CD1c-positive myeloid dendritic cell (primary cell): ENCODE measurements around the gene NAP1L3.

Experiments used
- DNase-seq: peaks from one replicate; pipeline ENCODE4 v3.0.0-alpha.2; 2016; ENCODE audit errors: extremely low spot score

NAP1L3 gene, protein sequence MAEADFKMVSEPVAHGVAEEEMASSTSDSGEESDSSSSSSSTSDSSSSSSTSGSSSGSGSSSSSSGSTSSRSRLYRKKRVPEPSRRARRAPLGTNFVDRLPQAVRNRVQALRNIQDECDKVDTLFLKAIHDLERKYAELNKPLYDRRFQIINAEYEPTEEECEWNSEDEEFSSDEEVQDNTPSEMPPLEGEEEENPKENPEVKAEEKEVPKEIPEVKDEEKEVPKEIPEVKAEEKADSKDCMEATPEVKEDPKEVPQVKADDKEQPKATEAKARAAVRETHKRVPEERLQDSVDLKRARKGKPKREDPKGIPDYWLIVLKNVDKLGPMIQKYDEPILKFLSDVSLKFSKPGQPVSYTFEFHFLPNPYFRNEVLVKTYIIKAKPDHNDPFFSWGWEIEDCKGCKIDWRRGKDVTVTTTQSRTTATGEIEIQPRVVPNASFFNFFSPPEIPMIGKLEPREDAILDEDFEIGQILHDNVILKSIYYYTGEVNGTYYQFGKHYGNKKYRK

DNA sequence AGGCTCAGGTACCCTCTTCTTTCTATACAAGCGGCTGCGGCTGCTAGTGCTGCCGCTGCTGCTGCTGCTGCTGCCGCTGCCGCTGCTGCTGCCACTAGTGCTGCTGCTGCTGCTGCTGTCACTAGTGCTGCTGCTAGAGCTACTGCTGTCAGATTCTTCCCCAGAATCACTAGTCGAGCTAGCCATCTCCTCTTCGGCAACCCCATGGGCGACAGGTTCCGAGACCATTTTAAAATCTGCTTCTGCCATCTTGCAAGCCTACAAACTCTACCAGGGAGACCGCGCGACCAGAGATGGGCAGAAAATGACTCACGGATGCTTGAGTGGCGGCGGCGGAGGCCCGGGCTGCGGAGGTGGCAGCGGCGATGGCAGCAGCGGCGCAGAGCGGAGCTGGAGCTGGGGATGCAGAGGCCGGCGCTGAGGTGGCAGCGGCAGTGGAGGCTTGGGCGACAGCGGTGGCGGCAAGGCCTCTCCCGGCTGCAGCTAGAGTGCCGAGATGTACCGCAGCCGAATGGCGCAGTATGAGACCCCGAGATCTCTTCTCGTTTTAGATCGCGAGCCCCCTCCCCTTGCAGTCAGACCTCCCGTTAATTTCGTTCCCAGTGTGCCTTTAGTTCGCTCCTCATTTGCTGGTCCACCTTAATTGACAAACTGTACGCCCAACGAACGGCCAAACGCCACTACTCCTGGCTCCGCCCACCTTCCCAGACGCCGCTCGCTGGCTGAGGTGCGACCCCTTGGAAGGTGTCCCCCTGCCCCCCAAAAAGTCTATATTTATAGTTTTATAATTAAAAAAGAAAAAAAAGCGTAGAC lies at the start of gene NAP1L3:
TSS of gene NAP1L3 (minus strand) at position 523 of the 813 bp plus-strand sequence. CDS start at position 249, 274 bp downstream.
- peak; percentile 17 for DNase-seq

DNA sequence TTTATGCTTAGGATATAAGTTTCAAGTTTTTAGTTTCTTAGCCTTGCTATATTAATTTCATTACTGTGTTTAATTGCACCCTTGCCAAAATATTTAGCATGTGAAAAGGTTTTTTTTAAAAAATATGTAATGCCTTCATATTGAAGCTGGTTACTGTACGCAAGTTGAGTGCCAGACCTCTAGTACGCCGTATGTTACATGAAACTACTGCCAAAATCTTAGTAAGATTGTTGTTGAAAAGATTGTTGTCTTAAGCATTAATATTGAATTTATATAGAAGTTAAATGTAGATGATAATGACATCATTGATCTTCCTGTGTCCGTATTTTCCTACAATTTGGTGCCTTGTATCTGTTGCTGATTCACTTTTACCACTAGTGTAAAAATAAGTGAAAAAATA lies 37.7 kb upstream of the NAP1L3 start:
- no peak for DNase-seq

DNA sequence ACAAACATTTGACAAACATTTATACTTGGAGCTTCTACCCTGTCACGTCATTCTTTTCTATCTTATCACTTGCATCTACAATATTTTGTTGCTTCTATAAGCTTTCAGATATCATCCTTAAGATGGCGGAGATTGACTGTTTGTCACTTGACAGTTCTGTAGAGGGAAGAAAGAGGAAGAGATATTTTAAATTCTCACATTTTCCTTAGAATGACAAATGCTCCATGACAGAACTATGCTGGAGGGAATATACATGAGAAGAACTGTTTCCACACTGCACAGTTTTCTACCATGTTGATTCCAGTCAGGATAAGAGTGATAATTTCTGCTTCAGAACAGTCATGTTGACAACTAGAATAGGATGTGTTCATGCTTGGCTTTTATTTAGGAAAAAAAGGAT lies 30.3 kb upstream of the NAP1L3 start:
- DNase-seq = no peak

DNA sequence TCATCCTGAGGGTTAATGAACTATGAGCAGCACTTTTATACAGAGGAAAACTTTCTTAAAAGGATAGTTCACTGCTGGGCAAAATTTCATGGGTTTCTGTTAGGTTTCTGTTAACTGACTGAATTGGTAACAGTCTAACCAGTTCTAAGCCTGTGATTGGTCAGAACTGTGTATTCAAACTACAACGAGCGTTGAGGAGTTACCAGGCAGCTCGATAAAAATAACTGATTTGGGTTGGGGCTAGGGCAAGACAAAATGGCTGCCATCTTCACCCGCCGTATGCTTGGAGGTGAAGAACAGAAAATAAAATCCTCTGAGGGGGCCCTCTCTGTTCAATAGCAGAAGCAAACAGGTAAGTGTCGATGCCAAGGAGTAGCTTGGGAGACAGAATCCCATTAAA lies 22.6 kb upstream of the NAP1L3 start:
- no peak for DNase-seq

DNA sequence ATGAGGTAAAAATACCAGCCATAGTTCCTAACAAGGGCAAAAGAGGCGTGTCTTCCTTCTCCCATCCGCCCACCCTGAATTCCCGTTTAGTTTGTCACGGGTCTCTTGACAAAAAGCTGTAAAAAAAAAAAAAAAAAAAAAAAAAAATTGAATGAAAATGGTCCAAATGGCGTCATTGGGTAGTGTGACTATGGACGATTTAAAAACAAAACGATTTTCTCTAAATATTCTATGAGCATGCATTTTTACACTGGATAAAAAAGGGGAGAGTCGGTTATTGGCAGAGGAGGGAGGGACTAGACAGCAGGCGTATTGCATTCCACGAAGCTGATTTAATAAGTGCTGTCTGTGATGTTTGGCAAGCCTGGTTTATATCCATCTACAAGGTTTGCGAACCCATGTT lies 492 bp upstream of the NAP1L3 start, which contains the start of gene FAM133A:
TSS of gene FAM133A (plus strand) at position 338 of the 403 bp plus-strand sequence. CDS start 35,214 bp downstream, outside the sequence.
- DNase-seq = no peak

DNA sequence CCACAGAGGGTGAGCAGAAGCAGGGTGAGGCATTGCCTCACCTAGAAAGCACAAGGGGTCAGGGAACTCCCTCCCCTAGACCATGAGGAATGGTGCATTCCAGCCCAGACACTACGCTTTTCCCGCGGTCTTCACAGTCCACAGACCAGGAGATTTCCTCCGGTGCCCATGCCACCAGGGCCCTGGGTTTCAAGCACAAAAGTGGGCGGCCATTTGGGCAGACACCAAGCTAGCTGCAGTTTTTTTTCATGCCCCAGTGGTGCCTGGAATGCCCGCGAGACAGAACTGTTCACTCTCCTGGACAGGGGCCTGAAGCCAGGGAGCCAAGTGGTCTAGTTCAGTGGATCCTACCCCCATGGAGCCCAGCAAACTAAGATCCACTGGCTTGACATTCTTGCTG lies 12.8 kb downstream of the NAP1L3 start:
- DNase-seq = no peak

DNA sequence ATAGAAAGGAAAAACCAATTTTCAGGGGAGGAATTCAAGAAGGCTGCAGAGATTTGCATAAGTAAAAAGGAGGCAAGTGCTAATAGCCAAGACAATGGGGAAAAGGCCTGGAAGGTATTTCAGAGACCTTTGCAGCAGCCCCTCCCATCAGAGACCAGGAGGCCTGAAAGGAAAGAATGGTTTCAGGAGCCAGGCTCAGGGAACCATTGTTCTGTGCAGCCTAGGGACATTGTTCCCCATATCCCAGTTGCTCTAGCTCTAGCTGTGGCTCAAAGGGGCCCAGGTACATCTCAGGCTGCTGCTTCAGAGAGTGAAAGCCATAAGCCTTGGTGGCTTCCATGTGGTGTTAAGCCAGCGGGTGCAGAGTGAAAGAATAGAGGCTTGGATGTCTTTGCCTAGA lies 24.0 kb downstream of the NAP1L3 start:
- DNase-seq = no peak

DNA sequence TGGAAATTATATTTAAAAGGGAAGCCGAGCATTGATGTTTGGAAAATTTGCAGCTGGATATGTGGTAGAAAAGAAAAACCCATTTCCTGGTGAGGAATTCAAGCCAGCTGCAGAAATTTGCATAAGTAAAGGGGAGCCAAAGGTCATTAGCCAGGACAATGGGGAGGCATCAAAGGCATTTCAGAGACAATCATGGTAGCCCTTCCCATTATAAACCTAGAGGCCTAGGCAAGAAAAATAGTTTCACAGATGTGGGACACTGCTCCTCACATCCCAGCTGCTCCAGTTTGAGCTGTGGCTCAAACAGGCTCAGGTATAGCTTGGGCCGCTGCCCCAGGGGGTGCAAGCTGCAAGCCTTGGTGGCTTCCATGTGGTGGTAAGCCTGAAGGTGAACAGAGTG lies 35.8 kb downstream of the NAP1L3 start:
- no peak for DNase-seq
